GM21423 (cell line): ENCODE results near the gene DDA1.
"Not testable (repeated sequence)": the region's sequence is repeated elsewhere in the genome, so short reads cannot be mapped to it uniquely, and the experiment has no call there.

Experiments
- ATAC-seq: cut with Tn5 transposase; IDR thresholded peaks from one replicate; pipeline ENCODE4 v1.9.1; 2021; ENCODE audit warnings: mild to moderate bottlenecking, moderate library complexity; ENCODE audit not compliant: unreplicated experiment

The DDA1 gene

GRCh38 chr19:17309198-17309964, at the start of gene DDA1:
Gene DDA1, plus strand, starts transcription at chr19:17309563. Its CDS starts 92 bp downstream, at chr19:17309655.
- peak; percentile 43 for ATAC-seq

GRCh38 chr19:17259934-17260333, 49.4 kb upstream of the DDA1 start:
- ATAC-seq: no peak

- ATAC-seq: no peak
These were observed 48.5 kb upstream of the DDA1 start for GRCh38 chr19:17260842-17261325.

- no peak for ATAC-seq
These were observed 46.8 kb upstream of the DDA1 start for GRCh38 chr19:17262557-17262956.

GRCh38 chr19:17263712-17264640, 45.4 kb upstream of the DDA1 start:
- no peak for ATAC-seq

- no peak for ATAC-seq
These were observed 44.8 kb upstream of the DDA1 start, which contains the start of gene USHBP1 for GRCh38 chr19:17264641-17264979. Gene USHBP1, minus strand, starts transcription at chr19:17264745. Its CDS starts 446 bp downstream, at chr19:17264299.

- ATAC-seq: no peak
These were observed 43.3 kb upstream of the DDA1 start for GRCh38 chr19:17266026-17266425.

- ATAC-seq: no peak
These were observed 42.8 kb upstream of the DDA1 start for GRCh38 chr19:17266589-17266974.

GRCh38 chr19:17266975-17267788, 42.2 kb upstream of the DDA1 start, which contains the start of gene BABAM1:
Gene BABAM1, plus strand, starts transcription at chr19:17267443. Its CDS starts 1,364 bp downstream, at chr19:17268807.
- peak; percentile 86 for ATAC-seq

- no peak for ATAC-seq
These were observed 40.6 kb upstream of the DDA1 start for GRCh38 chr19:17268754-17269153.

- not testable (repeated sequence) for ATAC-seq
These were observed 34.5 kb upstream of the DDA1 start for GRCh38 chr19:17274892-17275291.

- ATAC-seq: no peak
These were observed 33.8 kb upstream of the DDA1 start for GRCh38 chr19:17275441-17276175.

GRCh38 chr19:17279436-17279835, 29.9 kb upstream of the DDA1 start:
- no peak for ATAC-seq

- ATAC-seq: peak; percentile 45
These were observed 27.7 kb upstream of the DDA1 start, which contains the start of gene ANKLE1 for GRCh38 chr19:17281391-17282304. Gene ANKLE1, plus strand, starts transcription at chr19:17281901. Its CDS starts 20 bp downstream, at chr19:17281921.

GRCh38 chr19:17282488-17283125, 26.8 kb upstream of the DDA1 start:
- ATAC-seq: no peak

GRCh38 chr19:17283504-17283996, 25.8 kb upstream of the DDA1 start:
- no peak for ATAC-seq

GRCh38 chr19:17285415-17286135, 23.8 kb upstream of the DDA1 start:
- no peak for ATAC-seq

- ATAC-seq: no peak
These were observed 23.1 kb upstream of the DDA1 start for GRCh38 chr19:17286263-17286662.
